ENCODE results near the gene ARHGAP31. TPM values are rescaled to one million over a fixed set of nuclear protein-coding genes. Genes with fewer than 3 reads are reported as not detected.

Gene ARHGAP31
- total RNA-seq, 6 experiments from 2014 or later: 1.6 to 8.7 (median 4.9) TPM

DNA sequence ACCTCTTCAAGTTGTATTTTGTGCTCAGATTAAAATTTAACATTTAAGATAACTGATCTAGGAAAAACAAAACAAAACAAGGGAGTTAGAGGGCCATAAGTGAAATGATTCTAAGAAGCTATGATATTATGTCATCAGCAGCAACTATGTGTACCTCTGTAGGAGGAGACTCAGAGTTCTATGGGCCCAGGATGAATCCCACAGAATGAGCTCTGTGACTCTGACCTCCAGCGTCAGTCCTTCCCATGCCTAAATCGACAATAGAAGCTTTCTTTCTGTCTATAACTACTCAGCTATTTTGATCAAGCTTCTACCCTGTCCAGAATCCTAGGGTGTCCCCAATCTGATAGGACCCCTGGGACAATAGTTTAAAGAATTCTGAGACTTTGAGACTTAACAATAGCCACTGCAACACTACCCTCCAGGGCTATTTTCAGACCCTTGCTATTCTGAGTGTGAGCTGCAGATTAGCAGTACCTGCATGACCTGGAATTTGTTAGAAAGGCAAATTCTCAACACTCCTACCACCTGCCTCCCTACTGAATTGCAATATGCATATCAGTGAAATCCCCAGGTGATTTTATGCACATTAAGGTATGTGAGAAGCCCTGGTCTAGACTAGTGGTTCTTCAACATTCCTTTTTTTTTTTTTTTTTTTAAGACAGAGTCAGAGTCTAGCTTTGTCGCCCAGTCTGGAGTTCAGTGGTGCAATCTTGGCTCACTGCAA, 66.7 kb downstream of the ARHGAP31 start:
- Histone ChIP-seq H3K27me3 (no peaks in the 10 kb centered on the region), H3K9me3 (no peaks in the 10 kb centered on the region), H3K36me3 (no peaks in the 10 kb centered on the region), H3K4me1 (no peaks in the 10 kb centered on the region), H3K27ac (no peak overlapping the region), H3K4me3 (no peak overlapping the region)
- ATAC-seq: no peak
- intact Hi-C loops (cut with DNase I): no loop called here
- no peak for DNase-seq
- TF ChIP-seq POLR2A (IDR thresholded peaks at IDR 0.05): no peak
- TF ChIP-seq, protein P1, sequence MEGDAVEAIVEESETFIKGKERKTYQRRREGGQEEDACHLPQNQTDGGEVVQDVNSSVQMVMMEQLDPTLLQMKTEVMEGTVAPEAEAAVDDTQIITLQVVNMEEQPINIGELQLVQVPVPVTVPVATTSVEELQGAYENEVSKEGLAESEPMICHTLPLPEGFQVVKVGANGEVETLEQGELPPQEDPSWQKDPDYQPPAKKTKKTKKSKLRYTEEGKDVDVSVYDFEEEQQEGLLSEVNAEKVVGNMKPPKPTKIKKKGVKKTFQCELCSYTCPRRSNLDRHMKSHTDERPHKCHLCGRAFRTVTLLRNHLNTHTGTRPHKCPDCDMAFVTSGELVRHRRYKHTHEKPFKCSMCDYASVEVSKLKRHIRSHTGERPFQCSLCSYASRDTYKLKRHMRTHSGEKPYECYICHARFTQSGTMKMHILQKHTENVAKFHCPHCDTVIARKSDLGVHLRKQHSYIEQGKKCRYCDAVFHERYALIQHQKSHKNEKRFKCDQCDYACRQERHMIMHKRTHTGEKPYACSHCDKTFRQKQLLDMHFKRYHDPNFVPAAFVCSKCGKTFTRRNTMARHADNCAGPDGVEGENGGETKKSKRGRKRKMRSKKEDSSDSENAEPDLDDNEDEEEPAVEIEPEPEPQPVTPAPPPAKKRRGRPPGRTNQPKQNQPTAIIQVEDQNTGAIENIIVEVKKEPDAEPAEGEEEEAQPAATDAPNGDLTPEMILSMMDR (IDR thresholded peaks at IDR 0.05): no peak
- WGBS (ENCODE audit: insufficient coverage, low coverage, low lambda C conversion rate, missing lambda C conversion rate): 100% methylated on average over 1 of the region's 3 CpGs

DNA sequence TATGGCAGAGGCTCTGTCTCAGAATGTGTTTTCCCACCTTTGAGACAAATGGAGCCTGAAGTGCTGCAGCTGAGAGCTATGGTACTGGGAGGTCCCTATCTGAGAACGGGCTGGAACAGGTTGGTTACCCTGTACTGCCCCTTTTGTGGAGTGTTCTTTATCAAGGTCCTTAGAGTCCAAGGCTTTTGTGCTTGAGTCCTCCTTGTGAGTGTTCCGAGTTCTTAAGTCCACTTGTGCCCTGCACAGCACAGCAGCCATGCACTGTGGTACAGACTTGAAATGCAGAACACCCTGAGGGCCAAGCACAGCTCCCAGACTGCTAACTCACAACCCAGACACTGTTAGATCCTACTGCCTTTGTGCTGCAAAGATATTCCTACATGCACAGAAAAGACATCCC, 67.8 kb downstream of the ARHGAP31 start:
- TF ChIP-seq, protein P1 (IDR thresholded peaks at IDR 0.05): no peak
- TF ChIP-seq POLR2A (IDR thresholded peaks at IDR 0.05): no peak
- H3K4me1 ChIP-seq: no peaks in the 10 kb centered on the region
- H3K36me3 ChIP-seq: no peaks in the 10 kb centered on the region
- H3K9me3 ChIP-seq: no peaks in the 10 kb centered on the region
- ATAC-seq (no peak), DNase-seq (no peak)
- H3K27me3 ChIP-seq: no peaks in the 10 kb centered on the region
- H3K27ac ChIP-seq: no peak overlapping the region
- intact Hi-C loops (cut with DNase I): no loop called here
- WGBS (ENCODE audit: insufficient coverage, low coverage, low lambda C conversion rate, missing lambda C conversion rate): 80% methylated on average over 2 of the region's 2 CpGs
- H3K4me3 ChIP-seq: no peak overlapping the region

DNA sequence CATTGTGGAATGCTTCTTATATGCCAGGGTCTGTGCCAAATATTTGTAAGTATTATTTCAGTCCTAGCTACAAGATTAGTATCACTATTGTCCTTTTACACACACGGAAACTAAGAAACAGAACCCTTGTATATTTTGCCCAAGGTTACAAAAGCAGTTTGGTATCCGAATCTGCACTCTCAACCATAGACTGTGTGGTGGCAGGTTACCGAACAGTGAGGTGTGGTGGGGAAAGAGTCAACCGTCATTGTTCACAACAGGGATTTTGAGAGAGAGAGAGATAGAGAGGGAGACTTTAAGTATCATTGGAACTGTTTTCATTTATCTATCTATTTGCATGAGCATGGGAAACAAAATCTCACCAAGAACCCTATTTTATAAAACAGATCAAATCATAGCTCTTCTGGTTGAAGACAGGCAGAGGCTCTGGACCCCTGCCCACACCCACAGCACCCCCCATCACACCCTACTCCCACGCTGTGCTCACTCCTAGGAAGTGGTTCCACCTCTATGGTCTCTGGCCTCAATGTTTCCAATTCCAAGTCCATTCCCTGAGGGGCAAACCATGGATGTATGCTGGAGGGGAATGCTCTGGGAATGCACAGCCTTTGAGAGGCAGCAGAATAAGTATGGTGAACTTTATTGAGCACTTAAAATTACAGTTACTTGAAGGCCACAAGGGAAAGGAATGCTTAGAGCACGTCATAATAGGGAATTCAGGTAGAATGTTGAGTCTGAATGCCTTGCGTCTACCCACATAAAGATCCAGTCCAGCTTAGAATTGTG, 69.0 kb downstream of the ARHGAP31 start:
- 74% methylated on average over 7 of the region's 7 CpGs for WGBS (ENCODE audit: insufficient coverage, low coverage, low lambda C conversion rate, missing lambda C conversion rate)
- DNase-seq: no peak
- H3K4me3 ChIP-seq: no peak overlapping the region
- ATAC-seq: no peak
- no peak for TF ChIP-seq POLR2A (IDR thresholded peaks at IDR 0.05)
- TF ChIP-seq, protein P1 (IDR thresholded peaks at IDR 0.05): no peak
- H3K27me3 ChIP-seq: no peaks in the 10 kb centered on the region
- no peak overlapping the region for H3K27ac ChIP-seq
- no peaks in the 10 kb centered on the region for H3K4me1 ChIP-seq
- no peaks in the 10 kb centered on the region for H3K36me3 ChIP-seq
- no peaks in the 10 kb centered on the region for H3K9me3 ChIP-seq
- intact Hi-C loops (cut with DNase I): no loop called here

DNA sequence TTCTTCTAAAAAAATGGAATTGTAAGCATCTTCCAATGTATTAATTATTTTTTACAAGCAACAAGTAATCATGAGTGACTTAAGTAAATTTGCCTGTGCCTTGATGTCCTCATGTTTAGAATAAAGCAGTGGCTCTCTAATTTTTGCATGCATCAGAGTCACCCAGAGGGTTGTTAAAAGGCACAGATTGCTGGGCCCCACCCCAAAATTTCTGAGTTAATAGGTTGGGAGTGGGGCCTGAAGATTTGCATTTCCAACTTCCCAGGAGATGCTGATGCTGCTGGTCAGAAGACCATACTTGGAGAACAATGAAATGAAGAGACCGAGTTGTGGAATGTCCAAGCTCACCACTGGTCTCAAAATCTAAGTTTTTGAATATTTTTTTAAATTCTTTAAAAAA, 70.2 kb downstream of the ARHGAP31 start:
- no peak overlapping the region for H3K4me3 ChIP-seq
- ATAC-seq (no peak), DNase-seq (no peak)
- H3K4me1 ChIP-seq: no peaks in the 10 kb centered on the region
- no peaks in the 10 kb centered on the region for H3K36me3 ChIP-seq
- H3K27me3 ChIP-seq: no peaks in the 10 kb centered on the region
- no peak overlapping the region for H3K27ac ChIP-seq
- TF ChIP-seq POLR2A (IDR thresholded peaks at IDR 0.05): no peak
- TF ChIP-seq, protein P1 (IDR thresholded peaks at IDR 0.05): no peak
- intact Hi-C loops (cut with DNase I): no loop called here
- no peaks in the 10 kb centered on the region for H3K9me3 ChIP-seq
- whole genome bisulfite sequencing (ENCODE audit: insufficient coverage, low coverage, low lambda C conversion rate, missing lambda C conversion rate): 73% methylated on average over 1 of the region's 1 CpG

Measured in right lobe of liver (tissue), 6 donors.